Measurements from ENCODE around the gene DYNC1H1.

The DYNC1H1 gene

DNA sequence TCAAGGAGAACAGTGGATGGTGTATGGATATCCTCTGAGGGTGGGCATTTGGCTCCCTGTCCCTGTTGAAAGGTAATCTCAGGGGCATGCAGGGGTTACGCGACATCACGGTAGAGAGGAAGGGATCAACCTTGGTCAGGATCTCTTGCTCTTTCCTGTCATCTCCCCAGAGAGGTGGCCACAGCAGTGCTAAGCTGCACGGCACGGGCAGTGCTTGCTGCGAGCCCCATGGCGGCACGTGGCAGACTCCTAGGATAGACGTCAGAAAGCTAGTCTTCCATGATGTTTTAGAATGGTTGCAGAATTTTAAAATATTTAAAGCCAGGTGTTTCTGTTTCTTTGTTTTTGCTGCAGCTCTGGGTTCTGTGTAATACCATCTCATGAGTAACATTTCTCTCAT, 41.0 kb downstream of the DYNC1H1 start:
- FAIRE-seq = no peak

DNA sequence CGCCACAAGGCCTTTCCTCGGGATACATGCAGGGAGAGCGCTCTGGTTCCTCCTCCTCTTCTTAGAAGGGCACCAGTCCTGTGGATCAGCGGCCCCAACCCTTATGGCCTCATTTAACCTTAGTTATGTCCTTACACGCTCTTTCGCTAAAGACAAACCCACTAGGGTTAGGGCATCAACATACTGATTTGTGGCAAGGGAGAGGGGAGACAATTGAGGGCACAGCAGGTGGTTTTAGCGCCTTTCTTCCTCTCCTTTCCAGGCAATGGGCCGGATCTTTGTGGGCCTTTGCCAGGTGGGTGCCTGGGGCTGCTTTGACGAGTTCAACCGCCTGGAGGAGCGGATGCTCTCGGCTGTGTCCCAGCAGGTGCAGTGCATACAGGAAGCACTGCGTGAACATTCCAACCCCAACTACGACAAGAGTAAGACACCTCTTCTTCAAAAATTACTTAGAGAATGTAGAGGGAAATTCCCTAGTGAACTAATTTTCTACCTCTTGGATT, 43.6 kb downstream of the DYNC1H1 start:
- FAIRE-seq = no peak

DNA sequence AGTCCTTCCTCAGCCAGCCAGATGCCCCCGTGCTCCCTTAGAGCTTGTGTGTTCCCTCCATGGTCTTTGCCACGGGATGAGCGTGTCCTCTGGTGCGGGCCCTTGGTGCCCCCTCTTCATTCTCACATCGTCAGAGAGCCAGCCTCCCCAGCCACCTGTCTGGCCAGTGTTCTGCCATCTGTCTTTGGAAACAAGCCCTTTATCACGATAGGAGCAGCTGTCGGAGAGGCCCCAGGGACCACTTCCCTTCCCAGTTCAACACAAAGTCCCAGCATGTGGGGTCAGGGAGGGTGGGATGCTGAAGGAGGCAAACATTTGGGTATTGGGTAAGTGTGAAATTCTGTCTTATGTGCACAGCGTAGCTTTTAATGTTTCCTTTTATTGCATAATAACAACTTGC, 44.5 kb downstream of the DYNC1H1 start:
- no peak for FAIRE-seq

GRCh38 chr14:102011631-102012030, 47.3 kb downstream of the DYNC1H1 start:
- FAIRE-seq = no peak

- no peak for FAIRE-seq
Observed at GRCh38 chr14:102012336-102012735, 48.0 kb downstream of the DYNC1H1 start.

DNA sequence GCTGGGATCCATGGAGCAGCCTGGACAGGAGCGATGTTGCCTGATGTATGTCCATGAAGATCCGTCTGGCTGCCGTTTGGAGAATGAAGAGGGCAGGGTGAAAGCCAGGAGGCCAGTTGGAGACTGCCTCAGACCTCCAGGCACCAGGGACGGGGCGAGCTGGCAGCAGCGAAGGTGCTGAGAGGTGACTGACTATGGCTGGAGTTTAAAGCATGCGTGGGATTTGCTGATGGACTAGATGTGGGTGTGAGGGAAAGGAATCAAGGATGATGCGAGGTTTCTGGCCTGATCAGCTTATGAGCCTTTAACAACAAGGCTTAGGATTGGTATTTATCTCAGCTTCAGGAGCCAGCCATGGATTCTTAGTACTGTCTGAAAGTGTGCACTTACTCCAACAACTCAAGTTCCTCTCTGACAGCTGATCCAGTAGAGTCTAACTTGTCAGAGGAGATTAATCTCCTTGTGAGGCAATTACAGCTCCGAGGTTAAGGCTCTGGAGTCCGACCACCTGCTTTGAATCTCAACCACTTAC, 49.4 kb downstream of the DYNC1H1 start:
- no peak for FAIRE-seq

DNA sequence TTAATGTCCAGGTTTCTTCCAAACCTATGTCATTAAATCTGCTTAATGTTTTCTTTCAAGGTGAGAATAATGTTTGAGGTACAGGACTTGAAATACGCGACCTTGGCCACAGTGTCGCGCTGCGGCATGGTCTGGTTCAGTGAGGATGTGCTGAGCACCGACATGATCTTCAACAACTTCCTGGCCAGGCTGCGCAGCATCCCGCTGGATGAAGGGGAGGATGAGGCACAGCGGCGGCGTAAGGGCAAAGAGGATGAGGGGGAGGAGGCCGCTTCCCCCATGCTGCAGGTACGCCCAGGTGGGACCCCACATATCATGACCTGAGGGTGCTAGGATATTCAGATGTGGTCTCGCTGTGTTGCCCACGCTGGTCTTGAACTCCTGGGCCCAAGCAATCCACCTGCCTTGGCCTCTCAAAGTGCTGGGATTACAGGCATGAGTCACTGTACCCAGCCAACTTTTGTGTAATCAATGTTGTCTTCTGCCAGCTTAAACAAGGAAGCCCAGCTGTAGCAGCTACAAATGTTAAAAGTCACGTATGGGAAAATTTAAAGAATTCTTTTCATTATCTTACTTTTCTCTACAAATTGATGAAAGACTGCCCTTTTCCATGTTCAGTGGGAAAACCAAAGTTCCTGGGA, 50.8 kb downstream of the DYNC1H1 start:
- FAIRE-seq = no peak

DNA sequence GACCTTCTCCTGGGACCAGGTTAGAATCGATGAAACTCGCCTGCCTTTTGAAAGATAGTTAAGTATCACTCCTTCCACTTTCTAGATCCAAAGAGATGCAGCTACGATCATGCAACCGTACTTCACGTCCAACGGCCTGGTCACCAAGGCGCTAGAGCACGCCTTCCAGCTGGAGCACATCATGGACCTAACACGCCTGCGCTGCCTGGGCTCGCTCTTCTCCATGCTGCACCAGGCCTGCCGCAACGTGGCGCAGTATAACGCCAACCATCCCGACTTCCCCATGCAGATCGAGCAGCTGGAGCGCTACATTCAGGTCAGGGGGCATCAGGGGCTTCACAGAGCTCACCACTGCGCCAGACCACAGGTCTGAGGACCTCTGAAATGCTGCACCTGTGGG, 51.4 kb downstream of the DYNC1H1 start:
- no peak for FAIRE-seq

DNA sequence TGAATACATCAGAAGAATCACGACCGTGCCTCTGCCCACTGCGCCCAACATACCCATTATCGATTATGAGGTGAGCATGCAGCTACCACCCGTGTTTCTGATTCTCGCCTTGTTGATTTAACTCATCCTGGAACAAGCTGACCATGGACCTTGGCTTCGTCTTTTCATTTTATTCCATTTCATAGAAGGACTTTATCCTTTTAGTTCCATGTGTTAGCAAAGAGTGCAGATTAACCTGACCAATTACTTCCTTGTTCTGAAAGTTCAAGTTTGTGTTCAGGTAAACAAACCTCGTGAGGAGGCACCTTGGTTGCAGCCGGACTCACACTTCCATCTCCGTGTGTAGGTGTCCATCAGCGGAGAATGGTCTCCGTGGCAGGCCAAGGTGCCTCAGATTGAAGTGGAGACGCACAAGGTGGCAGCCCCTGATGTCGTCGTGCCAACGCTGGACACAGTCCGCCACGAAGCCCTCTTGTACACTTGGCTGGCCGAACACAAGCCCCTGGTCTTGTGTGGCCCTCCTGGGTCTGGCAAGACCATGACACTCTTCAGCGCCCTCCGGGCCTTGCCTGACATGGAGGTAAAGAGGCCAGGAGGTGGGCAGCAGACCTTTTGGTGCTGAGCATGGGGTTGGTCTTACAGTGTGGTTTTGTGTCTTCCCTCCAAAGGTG, 52.2 kb downstream of the DYNC1H1 start:
- FAIRE-seq = no peak

DNA sequence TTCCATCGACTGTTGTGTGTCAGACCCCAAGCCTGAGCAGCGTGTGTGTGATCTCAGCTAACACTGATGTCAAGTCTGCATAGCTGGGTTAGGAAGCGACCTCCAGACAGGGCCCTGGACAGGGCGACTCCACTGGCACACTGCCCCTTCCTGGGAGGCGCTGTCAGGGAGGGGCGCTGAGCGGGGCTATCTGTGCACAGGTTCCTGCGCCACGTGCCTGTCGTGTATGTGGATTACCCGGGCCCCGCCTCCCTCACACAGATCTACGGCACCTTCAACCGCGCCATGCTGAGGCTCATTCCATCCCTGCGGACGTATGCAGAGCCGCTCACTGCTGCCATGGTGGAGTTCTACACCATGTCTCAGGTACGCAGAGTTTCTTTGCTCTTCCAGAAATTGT, 53.9 kb downstream of the DYNC1H1 start:
- FAIRE-seq = no peak

DNA sequence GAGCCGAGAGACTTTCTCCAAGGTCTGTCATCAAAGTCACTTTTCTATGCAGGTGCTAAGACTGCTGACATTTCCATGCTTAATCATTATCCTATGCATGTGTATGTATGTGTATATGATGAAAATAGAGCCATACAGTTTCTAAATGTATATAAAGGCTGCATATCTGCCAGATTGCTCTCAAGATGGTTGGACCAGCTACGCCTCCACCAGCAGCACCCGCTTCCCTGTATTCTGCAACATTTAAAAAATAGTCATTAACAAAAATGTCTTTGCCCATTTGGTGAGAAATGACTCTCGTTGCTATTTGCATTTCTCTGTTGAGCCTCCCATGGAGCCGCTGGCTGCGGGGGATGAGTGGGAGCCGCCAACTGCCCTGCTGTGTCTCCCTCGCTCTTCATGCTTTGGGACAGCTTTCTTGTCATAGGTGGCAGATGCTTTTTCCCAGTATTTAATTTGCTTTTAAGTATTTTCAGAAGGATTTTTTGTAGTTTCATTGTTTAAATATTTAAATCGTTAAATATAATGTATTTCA, 54.7 kb downstream of the DYNC1H1 start:
- FAIRE-seq = no peak

DNA sequence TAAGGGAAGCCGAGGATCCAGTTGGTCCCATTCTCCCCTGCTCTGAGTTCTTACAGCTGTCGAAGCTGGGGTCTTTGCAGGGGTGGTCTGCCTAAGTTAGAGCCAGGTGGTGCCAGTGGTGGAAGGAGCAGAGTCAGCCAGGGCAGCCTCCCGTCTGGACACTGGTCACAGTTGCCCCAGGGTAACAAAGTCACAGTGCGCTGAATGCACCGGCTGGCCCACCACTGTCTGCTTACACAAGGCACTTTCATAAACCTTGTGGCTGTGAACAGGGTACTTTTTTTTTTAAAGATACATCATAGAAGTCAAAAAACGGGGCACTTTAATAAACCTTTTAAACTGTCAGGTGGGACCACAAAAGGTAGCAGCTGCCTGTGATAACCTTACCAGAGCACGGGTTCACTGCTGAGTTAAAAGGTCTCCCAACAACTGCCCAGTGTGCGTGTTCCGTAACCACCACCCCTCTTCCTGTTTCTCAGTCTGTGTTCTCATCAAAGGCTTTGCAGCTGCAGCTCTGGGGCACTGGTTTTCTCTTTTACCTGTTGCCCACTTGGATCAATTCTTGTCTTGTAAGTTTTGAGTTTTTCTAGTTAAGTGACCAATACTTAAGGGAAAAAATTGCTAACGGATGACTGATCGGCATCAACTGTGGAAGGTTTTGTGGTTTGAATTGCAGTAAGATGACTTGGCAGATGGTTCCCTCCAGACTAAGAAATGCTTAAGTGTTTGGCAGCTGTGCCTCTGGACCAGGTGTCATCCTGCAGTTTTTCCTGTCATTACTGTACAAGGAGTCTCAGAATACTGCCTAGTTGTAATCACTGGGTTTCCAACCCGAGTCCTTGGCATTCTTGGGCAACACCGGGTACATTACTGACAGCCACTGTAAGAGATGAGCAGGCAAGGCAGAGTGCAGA, 55.9 kb downstream of the DYNC1H1 start:
- FAIRE-seq = no peak

GRCh38 chr14:102026934-102027333, 62.6 kb downstream of the DYNC1H1 start:
- FAIRE-seq = no peak

GRCh38 chr14:102027951-102028350, 63.6 kb downstream of the DYNC1H1 start:
- no peak for FAIRE-seq

DNA sequence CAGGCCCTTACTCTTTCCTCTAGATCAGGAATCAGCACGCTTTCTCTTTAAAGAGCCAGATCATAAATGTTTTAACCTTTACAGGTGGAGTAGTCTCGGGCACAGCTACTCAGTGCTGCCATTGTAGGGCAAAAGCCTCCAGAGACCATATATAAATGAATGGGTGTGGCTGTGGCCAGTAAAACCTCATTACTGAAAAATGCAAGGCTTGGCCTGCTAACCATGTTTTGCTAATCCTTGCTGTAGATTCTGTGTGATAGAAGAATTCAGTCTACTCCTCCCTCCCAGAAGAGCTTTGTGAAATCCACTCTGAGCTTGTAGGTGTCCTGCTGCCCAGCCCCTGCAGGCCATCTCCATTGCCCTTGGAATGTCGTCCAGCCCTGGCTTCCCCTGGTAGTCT, 64.4 kb downstream of the DYNC1H1 start:
- no peak for FAIRE-seq

DNA sequence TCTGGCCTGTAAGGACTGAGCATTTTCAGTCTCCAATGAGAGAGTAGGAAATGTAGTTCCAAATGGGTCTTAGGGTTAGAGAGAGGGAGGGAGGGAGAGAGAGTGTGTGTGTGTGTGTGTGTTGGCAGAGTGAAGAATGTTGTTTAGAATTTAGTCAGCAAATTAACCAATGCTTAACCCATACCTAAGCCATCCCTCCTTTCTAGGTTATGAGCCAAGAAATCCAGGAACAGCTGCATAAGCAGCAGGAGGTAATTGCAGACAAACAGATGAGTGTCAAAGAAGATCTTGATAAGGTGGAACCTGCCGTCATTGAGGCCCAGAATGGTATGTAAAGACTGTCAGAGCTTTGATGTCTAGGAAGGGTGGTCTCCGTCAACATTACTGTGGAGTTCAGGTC, 65.6 kb downstream of the DYNC1H1 start:
- FAIRE-seq = no peak

DNA sequence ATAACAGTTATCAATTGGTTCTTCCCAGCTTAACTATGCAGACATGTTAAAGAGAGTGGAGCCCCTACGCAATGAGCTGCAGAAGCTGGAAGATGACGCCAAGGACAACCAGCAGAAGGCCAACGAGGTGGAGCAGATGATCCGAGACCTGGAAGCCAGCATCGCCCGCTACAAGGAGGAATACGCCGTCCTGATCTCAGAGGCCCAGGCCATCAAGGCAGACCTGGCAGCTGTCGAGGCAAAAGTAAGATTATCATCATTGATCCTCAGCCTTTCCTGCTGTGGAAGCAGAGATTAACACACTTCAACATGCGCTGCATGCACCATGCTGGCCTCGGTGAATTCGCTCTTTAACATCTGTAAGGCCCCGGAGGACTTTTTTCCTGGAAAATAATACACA, 68.9 kb downstream of the DYNC1H1 start:
- FAIRE-seq = no peak

- no peak for FAIRE-seq
Observed at GRCh38 chr14:102034301-102034700, 69.9 kb downstream of the DYNC1H1 start.

DNA sequence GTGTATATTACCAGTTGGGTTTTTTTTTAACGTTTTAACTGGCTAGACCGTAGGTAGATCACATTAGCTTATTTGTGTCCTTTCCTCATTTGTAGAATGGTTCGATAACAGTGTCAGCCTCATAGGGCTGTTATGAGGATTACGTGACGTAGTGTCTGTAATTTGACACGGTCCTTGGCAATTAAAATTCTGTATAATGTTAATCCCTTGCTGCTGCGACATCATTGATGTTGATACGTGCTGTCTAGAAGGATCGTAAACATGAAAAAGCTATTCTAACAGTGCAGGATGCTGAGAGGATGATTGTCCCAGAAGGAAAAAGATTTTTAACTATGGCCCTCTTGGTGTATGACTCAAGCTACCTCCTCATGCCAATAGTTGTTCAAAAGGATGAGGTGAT, 71.5 kb downstream of the DYNC1H1 start:
- FAIRE-seq = no peak

GRCh38 chr14:102037686-102038085, 73.3 kb downstream of the DYNC1H1 start:
- FAIRE-seq = no peak

GRCh38 chr14:102039157-102039556, 74.8 kb downstream of the DYNC1H1 start:
- no peak for FAIRE-seq

DNA sequence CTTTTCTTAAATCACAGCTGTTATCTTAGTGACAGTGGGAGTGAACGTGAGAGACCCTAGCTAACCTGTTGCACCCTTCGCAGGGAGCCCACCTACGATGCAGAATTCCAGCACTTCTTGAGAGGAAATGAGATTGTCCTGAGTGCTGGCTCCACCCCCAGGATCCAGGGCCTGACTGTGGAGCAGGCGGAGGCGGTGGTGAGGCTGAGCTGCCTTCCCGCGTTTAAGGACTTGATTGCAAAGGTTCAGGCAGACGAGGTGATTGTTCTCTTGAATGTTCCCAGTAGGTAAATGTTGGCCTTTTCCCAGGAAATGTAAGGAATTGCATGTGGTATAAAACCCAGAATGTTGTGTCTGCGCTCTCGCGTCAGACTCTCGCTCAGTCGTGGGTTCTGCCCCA, 75.8 kb downstream of the DYNC1H1 start:
- FAIRE-seq = no peak

GRCh38 chr14:102042699-102043098, 78.3 kb downstream of the DYNC1H1 start:
- no peak for FAIRE-seq

All from G401.6 (cell line).